CD4-positive, alpha-beta T cell treated with Interleukin-1 beta for 1 hour (primary cell): ENCODE data around the gene RNF214.

Experiments used
- DNase-seq, 2 donors: peaks; one replicate each; pipeline ENCODE4 v3.0.0-alpha.2; 2020 to 2022

The RNF214 gene

DNA sequence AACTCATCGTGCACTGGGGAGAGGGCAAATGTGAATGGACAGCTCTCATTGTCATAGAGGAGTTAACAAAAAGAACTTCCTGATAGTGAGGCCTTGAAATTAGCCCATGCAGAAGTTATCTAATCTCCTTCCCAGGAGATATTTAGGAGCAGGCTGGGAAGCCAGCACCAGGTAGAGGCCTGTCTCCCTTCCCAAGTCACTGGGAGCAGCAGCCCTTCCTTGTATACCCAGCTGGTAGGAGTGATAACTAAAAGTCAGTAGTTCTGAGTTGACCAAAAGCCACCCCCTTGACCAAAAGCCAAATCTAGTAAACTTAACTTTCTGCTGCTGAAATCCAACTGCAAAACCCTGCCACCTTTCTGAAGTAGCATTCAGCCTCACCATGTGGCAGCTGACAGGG is 57.3 kb downstream of the RNF214 start:
- no peak for DNase-seq

DNA sequence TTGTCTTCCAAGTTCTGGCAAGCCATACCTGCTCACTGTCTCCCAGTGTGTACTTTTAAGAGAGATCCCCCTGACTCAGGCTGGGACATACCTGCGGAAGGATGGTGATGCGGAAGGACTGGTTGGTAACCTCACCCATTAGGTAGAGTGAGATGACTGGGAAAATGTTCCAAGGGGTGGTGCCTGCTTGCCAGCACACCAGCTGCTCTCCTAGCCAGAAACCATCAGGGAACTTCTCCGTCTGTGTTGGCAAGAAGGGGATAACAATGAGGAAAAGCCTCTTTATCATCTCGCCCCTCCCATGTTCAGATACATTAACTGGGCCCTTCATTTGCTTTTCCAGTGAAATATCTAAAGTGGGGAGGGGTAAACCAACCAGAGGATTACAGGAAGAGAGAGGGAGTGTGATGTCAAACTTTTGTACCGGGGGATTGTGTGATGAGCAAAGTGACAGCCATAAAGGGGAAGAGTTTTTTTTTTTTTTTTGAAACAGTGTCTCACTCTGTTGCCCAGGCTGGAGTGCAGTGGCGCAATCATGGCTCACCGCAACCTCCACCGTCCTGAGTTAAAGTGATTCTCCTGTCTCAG is 58.4 kb downstream of the RNF214 start, which contains the start of gene BACE1-AS:
Gene BACE1-AS (plus strand): TSS at position 538 of the 588 bp plus-strand sequence.
- no peak for DNase-seq

DNA sequence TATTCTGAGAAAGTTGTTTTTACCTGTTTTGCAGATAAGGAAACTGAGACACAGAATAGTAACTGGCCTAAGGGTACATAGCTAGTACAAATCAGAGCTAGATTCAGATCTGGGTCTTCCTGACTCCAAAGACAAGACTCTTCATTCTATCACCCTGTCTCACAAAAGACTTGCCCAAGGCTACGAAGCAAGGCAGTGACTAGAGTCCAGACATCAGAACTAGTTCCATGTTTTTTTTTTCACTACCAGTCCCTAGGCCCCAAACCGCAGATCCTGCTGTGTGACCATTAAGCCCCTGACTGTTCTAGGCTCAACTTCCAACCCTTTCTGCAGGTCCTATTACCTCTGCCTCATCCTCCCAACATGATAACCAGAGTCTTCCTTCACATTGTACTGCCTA is 60.1 kb downstream of the RNF214 start:
- no peak for DNase-seq

DNA sequence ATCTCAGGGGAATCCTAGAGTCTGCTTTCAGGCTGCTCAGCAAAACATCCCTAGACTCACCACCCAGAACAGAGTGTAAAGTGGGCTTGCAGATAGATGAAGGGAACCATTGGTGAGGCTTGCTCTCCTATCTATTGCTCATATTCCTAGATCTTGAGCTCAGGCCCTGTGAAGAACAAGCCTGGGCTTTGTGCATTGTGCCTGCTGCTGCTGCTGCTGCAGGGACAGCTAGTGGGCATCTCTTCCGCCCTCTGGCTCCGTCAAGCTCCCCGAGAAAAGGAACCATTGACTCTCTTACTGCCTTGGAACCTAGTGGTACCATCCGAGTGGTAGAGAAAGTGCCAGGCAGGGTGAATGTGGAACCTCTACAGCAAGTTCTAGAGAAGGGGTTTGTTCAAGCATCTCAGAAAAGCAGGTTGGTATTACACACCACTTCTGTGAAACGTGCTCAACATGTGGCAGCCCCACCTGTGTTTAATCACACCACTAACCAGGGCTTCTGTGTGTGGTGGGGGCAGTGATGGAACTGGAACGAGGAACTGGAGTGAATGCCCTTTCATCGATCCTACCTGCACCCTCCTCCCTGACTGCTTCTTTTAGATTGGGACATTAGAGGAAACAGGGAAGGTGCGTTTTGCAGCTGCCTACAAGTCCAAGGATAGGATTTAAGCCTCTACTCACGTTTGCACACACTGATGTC is 63.1 kb downstream of the RNF214 start:
- no peak for DNase-seq

DNA sequence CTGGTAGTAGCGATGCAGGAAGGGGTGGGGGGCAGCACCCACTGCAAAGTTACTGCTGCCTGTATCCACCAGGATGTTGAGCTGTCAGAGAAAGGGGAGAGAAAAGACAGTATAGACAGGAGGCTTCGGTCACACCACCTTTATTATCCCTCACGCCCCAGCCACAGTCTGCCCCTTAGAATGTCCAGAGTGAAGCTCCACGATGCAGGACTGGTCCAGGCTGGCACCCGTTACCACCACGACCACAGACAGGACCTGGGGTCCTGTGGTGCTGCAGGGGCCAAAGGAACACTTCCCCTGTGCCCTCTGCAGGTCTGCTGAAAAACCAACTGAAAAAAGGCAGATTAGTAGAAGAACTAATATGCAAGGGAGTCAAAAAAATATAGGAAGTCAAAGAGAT is 64.4 kb downstream of the RNF214 start:
- no peak for DNase-seq

DNA sequence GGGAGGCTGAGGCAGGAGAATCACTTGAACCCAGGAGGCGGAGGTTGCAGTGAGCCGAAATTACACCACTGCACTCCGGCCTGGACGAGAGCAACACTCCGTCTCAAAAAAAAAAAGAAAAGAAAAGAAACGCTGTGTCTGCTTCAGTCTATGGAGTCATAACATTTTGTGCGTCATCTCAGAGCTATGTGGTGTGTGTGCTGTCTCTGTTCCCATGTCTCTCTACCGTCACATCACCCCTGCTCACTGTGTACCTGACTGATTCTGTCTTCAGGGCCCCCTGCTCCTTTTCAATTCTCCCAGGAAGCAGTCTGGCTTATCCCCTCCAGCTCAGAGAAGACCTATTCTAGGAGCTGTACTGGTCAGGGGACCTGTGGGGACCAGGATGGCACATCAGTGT is 65.7 kb downstream of the RNF214 start:
- DNase-seq: no peak

DNA sequence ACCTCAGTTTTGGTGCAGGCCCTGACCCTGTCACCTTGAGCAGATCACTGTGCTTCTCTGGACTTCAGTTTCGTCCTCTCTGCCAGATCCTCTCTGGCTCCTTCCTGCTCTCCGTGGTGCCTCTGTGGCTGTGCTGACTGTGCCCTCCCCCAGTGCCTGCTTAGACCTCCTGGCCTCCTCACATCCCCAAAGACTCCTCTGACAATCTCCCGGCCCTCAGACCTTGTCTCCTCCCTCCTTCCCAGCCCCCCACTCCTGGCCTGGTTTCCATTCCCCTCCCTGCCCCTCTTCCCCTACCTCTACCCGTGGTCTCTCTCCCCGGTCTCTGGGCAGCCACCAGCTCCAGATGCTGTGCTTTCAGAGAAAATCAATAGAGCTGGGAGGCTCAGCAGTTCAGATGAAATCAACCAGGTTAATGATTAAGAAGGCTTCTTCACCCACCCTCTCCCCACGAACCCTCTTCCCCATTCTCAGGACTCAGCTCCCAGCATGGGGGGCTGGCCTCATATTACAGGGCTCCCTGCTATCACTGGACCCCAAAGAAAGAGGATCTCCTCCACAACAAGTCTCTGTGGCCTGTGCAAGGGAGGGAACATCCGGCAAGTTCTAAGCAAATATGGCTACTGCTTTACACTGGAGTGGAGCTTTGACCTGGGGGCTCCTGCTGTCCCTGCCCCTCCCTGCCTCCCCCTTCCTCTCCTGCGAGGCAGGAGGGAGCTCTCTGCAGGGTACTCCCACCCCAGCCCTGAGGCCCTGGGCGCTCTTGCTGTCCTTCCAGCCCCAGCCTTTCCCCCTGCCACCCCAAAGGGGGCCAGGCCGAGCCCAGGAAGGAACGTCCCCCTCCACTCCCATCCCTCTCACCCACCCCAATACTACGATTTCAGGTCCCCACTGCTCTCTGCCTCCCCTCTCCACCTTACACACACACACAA is 67.1 kb downstream of the RNF214 start:
- no peak for DNase-seq

DNA sequence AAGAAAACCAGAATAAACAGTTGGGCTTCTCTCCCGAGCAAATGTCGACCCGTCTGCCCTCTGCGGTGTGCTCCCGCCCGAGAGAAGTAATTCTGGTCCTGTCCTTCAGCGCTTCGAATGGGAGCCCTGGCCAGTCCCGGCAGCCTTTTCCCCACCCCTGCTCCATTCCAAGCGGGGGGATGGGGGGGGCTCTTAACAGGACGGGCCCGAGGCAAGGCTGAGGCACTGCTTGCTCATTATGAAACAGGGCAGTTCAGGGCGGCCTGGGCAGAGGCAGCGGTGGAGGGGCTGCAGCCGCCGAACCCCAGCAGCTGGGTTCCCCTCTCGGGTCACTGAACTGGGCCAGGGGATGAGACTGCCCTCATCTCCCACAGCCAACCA is 67.8 kb downstream of the RNF214 start:
- DNase-seq: no peak

DNA sequence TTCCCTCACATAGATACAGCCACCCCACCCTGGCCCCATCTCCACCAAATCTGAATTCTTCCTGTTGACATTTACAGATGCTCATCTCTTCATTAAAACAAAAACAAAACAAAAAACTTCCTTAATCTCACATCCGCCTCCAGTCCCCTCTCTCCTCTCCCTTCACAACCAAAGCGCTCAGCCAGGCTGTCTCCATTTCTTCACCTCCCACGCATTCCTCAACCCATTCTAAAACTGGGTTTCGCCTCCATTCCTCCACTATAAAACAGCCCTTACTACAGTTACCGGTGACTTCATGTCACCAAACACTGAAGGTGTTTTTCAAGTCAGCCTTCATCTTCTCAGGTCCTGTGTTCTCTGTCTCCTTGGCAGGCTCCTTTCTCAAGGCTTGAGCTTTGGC is 68.3 kb downstream of the RNF214 start:
- DNase-seq: no peak

DNA sequence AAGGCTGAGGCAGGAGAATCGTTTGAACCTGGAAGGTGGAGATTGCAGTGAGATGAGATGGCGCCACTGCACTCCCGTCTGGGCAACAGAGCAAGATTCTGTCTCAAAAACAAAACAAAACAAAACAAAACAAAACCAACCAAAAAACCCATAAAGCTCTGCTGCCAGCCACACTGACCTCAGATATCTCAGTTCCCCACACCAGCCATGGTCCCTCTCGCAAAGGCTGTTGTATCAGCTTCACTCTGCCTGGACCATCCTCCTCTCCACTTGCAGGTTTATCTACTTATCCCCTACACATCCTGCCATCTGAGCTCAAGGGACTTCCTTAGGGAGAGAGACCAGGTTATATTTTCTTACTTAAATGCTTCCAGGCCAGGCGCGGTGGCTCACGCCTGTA is 69.8 kb downstream of the RNF214 start:
- no peak for DNase-seq

DNA sequence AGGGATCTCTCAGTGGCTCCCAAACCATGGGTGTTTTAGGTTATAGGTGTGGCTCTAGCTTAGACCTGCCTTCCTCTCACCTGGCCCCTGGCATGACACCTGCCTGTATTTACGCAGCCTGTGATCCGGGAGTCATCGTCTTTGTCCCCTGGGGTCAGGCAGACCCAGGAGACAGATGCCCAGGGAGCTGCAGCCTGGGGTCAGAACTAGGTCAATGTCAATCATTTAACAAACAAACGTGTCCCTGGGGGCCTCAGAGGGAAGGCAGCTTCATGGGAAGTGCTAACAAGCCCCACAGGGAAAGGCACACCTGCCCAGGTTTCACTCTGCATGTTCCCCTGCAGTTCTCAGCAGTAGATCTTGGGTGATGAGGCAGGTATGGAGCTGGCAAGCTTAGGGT is 70.6 kb downstream of the RNF214 start:
- DNase-seq: no peak

DNA sequence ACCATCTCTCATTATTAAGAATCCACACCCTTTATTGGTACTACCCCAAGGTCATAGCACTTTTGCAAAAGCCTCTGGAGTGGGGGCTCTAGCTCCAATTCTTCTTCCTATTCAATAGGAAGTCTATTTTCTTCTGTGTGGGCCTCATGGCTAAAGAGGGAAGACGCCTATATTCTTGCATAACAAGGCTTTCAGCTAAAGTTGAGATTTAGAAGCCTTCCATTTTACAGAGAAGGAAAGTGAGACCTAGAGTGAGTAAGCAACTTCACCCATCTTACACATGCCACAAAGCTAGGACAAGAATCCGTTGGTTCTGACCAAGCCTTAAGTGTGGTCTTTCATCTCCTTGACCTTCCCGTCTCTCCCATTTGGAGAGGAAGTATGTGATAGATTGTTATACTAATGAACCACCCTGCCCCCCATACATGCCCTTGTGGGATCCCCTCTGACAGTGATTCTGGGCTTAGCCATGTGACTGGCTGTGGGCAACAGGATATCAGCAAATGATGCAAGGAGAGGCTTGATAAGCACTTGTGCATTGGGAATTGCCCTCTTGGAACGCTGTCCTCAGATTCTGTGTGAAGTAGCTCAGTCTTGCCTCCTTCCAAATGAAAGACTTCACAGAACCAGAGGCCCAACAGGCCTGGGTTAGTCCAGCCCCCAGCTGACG is 71.3 kb downstream of the RNF214 start:
- DNase-seq: no peak

DNA sequence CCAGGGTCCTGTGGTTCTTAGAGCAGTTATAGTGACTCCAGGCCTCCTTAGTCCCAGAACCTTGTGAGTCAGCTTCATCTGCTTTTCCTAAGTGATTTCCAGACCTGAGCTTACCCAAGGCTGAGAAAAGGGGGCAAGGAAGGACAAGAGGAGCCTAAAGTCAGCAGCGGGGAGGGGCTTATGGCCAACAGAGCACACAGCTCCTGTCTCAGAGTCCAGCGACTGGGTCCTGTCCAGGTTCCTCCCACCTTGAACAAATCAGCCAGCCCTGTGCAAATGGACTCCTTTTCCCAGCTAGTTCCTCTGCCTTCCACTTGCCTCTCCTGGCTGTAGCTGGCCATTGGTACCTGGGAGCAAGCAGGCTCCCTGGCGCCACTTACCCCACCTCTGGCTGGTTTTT is 72.7 kb downstream of the RNF214 start:
- no peak for DNase-seq

DNA sequence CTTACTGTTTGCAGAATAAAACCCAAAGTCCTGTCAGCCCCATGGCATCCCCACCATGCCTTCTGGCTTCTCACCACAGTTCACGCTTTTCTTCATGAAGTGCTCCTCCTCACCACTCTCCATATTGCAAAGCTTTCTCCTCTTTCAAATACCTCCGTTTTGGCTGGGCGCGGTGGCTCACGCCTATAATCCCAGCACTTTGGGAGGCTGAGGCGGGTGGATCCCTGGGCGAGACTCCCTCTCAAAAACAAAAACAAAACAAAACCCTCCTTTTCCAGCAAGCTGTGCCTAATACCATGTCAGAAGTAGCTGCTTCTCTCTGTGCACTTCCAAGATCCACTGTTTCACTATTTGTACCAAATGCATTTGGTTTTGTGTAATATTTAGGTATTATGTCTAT is 76.8 kb downstream of the RNF214 start:
- no peak for DNase-seq

DNA sequence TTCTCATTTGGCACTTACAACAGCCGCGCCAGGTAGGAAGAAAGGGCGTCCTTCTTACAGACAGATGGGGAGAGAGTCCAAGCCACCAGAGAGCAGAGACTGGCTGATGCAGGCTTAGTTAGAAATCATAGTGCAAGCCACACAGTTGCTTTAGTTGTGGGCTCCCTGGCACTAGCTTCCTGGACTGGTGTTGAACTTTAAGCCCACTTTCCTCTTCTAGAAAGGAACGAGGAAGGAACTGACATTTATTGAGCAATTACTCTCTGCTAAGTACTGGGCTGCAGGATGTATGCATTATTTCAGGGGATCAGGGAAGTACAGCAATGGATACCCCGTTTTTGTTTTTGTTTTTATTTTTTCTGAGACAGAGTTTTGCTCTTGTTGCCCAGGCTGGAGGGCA is 80.6 kb downstream of the RNF214 start:
- no peak for DNase-seq

DNA sequence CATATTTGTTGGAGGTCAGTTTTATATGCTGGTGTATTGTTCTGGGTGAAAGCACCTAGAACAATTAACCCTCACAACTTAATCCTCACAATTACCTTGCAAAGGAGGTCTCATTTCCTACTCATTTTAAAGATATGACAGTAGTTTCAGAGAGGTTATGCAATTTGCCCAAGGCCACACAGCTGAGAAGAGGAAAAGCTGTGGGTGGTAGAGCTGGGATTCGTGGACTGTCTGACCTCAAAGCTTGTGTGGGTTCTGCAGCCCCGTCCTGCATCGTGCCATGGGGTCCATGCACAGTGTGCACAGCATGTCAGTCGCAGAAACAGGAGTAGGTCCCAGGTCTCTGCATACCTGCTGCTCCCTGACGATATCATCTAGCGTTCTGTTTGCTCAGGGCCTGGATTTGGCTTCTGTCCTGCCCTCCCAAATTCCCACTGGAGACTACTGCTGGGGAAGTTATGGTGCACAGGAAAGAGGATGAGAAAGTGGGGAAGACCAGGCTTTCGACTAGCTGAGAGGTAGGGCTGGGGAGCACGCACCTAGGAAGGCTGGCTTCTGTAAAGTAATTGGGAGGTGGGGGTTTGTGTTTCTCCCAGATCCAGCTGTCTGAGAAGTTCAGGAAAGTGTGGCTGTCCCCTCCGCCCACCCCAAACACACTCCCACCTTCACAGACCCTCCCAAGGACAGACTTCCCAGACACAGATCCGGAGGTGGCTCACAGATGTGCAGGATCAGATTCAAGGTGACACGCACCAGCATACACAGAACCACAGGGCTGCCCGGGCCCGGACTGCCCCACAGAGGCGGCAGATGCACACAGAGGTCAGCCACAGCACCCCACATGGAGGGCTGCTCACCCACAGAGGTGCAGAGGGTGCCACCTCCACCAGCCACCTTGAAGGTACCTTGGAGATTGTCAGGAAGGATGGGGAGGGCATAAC is 81.6 kb downstream of the RNF214 start:
- no peak for DNase-seq

DNA sequence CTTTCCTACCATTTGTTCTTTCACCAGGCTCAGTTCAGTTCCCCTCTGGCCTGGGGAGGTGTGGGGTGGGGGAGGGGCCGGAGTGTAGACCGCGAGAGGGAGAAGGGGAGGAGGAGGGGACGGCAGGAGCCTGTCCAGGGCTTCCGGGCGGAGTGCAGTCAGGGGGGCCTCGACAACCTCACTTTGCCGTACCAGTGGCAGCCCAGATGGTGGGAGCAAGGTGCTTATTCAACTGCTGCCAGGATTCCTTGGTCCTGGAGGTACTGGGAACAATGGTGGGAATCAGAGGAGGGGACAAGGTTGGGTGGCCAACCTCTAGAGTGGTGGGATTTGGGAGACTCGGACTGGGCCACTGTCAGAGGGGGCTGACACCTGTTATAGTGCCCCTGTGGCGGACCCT is 82.4 kb downstream of the RNF214 start:
- no peak for DNase-seq

DNA sequence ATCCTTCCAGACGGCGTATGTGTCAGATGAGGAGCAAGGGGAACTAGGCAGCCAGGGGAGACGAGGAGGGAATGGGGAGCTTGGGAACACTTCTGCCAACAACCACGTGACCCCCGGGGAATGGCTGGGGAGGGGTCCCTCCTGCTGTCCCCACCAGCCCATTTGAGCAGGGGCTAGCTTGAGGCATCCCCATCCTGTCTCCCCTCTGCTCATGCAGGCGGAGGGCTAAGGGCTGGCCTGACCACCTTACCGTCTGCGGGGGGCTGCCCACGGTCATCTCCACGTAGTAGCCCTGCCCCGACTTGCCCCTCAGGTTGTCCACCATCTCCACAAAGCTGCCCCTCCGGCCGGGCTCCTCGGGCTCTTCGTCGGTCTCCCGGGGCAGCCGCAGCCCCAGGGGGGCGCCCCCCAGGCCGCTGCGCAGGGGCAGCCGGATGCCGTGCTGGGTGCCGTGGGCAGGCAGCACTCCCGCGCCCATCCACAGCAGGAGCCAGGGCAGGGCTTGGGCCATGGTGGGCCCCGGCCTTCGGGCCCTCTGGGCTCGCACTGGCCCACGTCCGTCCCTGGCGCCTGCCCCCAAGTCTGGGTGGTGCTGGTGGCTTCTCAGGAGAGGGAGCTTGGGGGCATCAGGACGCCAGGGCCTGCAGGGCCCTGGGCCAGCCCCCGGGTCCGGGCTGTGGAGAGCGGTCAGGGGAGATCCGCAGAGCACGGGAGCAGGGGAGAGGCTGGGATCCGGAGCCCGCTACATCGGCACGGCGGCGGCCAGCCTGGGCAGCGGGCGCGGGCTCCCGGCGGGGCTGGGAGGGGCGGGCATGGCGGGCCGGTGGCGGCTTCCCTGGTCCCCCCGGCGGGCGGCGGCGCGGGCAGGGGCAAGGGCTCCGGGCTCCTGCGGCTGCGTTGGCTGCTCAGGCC is 83.1 kb downstream of the RNF214 start:
- DNase-seq: peak; percentile 4 to 6

DNA sequence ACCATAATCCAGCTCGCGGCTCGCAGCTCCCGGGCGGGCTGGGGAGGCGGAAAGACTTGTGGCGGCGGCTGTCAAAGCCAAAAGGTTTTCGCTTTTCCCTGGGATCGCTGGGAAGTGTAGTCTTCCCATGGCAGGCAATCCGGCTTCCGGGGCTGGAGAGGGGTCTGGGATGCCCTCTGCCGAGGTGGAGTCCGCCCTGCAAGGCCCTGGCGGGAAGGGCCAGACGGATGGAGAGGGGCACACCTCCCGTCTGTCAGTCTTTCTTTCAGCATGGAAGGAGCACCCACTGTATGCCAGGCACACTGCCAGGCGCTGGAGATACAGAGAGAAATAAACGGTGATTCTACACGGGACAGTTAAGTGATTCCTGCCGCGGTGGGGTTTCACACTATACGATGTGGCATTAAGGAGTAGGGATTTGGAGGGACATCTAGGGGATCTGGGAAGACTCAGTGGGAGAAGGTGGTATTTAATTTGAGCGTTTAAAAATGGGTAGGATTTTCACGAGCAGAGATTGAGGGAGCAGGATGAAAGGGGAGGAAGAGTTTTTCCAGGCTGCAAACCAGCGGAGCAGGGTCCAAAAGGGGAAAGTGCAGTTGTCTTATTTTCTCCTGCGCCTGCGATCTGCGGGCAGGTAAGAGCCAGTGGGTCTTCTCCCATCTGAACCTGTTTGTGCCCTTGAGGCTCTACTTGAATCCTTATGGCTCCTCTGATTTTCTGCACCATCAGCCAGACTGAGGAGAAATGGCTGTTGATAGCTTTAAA is 83.9 kb downstream of the RNF214 start, which contains the start of gene BACE1:
Gene BACE1 (minus strand): TSS at position 60 of the 765 bp plus-strand sequence. CDS start 461 bp downstream, outside the sequence.
- peak in 1 of 2 donors; percentile 16 for DNase-seq

DNA sequence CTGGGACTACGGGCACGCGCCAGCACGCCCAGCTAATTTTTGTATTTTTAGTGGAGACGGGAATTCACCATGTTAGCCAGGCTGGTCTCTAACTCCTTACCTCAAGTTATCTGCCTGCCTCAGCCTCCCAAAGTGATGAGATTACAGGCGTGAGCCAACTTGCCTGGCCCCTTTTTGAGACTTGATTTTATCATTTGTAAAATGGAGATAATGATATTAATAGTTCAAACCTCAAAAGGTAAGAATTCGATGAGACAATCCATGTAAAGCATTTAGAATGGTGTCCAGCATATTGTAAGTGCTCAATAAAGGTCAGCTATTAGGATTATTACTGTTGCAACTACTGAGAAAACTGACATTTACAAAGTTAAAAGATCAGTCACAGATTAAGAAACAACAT is 86.3 kb downstream of the RNF214 start:
- no peak for DNase-seq
